Bronchus fibroblast of lung (primary cell): Measurements from ENCODE around the gene ACACB. TPM values are rescaled to one million over a fixed set of nuclear protein-coding genes. Genes with fewer than 3 reads are reported as not detected.

Source experiments
- total RNA-seq: library from RNA; depleted of rRNA; stranded (reverse); fragments of >200 nt; gene quantifications from 2 replicates; pipeline ENCODE4 v1.2.3, GENCODE V29; 2015

ACACB gene
- 1.7 and 2.5 TPM in 2 replicates for total RNA-seq

DNA sequence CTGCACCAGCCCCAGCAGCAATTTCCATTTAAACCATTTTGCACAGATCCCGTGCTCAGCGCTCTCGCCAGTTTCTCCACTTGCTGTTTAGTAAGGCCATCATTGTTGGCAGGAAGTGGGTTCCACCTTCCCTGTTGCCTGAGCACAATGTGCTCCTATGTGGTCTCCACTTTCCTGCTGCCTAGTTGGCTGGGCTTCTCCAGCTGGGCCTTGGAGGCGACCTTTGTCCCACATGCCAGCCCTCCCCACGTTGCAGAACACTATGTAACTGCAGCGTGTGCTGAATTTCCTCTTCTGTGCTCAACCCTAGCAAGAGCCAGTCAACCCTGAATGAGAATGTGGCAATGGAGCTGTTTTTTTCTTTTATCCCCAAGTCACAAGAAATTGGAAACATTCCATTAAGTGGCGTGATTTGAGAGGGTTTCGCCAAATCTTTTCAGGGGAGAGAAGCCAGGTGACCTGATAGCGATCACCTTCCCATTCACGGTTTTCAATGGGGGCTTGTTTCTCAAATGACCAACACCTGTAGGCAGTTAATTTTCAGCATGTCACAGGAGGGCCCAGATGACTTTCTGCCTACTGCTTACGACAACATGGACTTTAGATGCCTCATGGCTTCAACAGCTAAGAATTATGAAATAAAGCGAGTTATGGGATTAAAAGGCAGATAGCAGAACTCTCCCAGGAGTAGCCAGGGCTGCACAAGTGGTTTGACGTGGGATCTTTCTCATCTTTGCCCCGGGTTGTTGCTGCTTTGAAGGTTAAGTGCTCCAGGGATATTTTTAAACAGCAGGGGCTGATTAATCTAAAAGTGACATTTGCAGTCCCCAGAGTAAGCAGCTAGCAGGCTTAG lies at the start of gene ACACB:
Gene ACACB (plus strand): TSS at position 830 of the 853 bp plus-strand sequence. CDS start 22,819 bp downstream, outside the sequence.

GRCh38 chr12:109093022-109093918 lies 23.1 kb upstream of the ACACB start, which contains the start of gene ALKBH2:
Gene ALKBH2, minus strand, starts transcription at chr12:109093472. Its CDS starts 686 bp downstream, at chr12:109092786.

GRCh38 chr12:109097435-109098182 lies 18.8 kb upstream of the ACACB start, which contains the start of gene UNG:
Gene UNG, plus strand, starts transcription at chr12:109097597. Its CDS starts 83 bp downstream, at chr12:109097680.

GRCh38 chr12:109308534-109309380 lies 192.4 kb downstream of the ACACB start, which contains the start of gene FOXN4:
Gene FOXN4, minus strand, starts transcription at chr12:109309284. Its CDS starts 963 bp downstream, at chr12:109308321.

Other genes starting within 250 kb of the ACACB start
- gene DAO, start 236.5 kb upstream of the ACACB start, total RNA-seq, result not detected in 2 replicates
- gene SVOP, start 95.5 kb upstream of the ACACB start, total RNA-seq, result not detected in 2 replicates
- 10.1 and 11.0 TPM in 2 replicates for gene USP30, start 64.0 kb upstream of the ACACB start, total RNA-seq
- 20.2 and 24.8 TPM in 2 replicates for gene ALKBH2, start 23.1 kb upstream of the ACACB start, total RNA-seq
- 78.5 and 80.0 TPM in 2 replicates for gene UNG, start 19.0 kb upstream of the ACACB start, total RNA-seq
- gene FOXN4, start 192.7 kb downstream of the ACACB start, total RNA-seq, result not detected in 2 replicates
- not detected in 2 replicates for gene MYO1H, start 231.3 kb downstream of the ACACB start, total RNA-seq